ENCODE measurements around the gene CCRL2.

CCRL2 gene

GRCh38 chr3:46370839-46371518 lies 36.1 kb upstream of the CCRL2 start, which contains the start of gene CCR5:
TSS of gene CCR5 (plus strand) at chr3:46370946. CDS start at chr3:46372903, 1,957 bp downstream.
- Histone ChIP-seq H2BK12ac (ENCODE audit: low read length) (no peak within 1 kb of the TSS), H3K4me3 (ENCODE audit: low read length in 2 of 2) (no peak within 1 kb of the TSS)

GRCh38 chr3:46371519-46372340 lies 35.3 kb upstream of the CCRL2 start:
- H2BK15ac ChIP-seq (ENCODE audit: low read length) = no peak overlapping the region
- H4K8ac ChIP-seq (ENCODE audit: low read depth, low read length) = no peak overlapping the region
- H3K4ac ChIP-seq (ENCODE audit: low read length) = no peak overlapping the region
- no peak overlapping the region for H3K4me3 ChIP-seq (ENCODE audit: low read length in 2 of 2)
- no peak overlapping the region for H3K14ac ChIP-seq (ENCODE audit: low read length)
- no CpG with 5 or more reads among the region's 10 CpGs for WGBS, 2 donors (ENCODE audit: extremely low coverage in 2 of 2, insufficient read length in 2 of 2, insufficient replicate concordance in 1 of 2)
- no peak overlapping the region for H3K9ac ChIP-seq (ENCODE audit: low read depth, low read length, poor library complexity)
- no peaks in the 10 kb centered on the region for H3K4me1 ChIP-seq (ENCODE audit: control insufficient read depth in 2 of 2, insufficient read depth in 1 of 2, low read depth in 1 of 2, low read length in 2 of 2)
- H3K4me2 ChIP-seq (ENCODE audit: insufficient read depth, low read length, poor library complexity, severe bottlenecking) = no peak overlapping the region
- no peak overlapping the region for H4K91ac ChIP-seq (ENCODE audit: low read depth, low read length, poor library complexity)
- no peak overlapping the region for H2BK5ac ChIP-seq (ENCODE audit: low read length)
- H3K18ac ChIP-seq (ENCODE audit: low read length) = no peak overlapping the region
- no peaks in the 10 kb centered on the region for H3K36me3 ChIP-seq (replicated peaks in 1 of 2; ENCODE audit: control insufficient read depth in 2 of 2, insufficient read depth in 2 of 2, low read length in 2 of 2)
- H2AFZ ChIP-seq (ENCODE audit: low read length) = no peak overlapping the region
- DNase-seq (ENCODE audit: low spot score) = no peak
- no peak overlapping the region for H2AK5ac ChIP-seq (ENCODE audit: low read depth, low read length)
- no peaks in the 10 kb centered on the region for H3K9me3 ChIP-seq (replicated peaks in 1 of 2; ENCODE audit: control insufficient read depth in 2 of 2, insufficient read depth in 1 of 2, low read depth in 1 of 2, low read length in 2 of 2)
- H3K27me3 ChIP-seq (ENCODE audit: control insufficient read depth in 3 of 3, insufficient read depth in 3 of 3, low read depth in 1 of 3, low read length in 3 of 3) = peaks cover 0 to 4% (median 0%) of the 10 kb centered on the region in 3 experiments
- no peak overlapping the region for H2BK120ac ChIP-seq (ENCODE audit: low read depth, low read length)
- no peak overlapping the region for H3K27ac ChIP-seq (replicated peaks; ENCODE audit: low read length)
- H2BK12ac ChIP-seq (ENCODE audit: low read length) = no peak overlapping the region
- H3K79me1 ChIP-seq (ENCODE audit: low read depth, low read length) = no peaks in the 10 kb centered on the region
- no peak overlapping the region for H3K23ac ChIP-seq (ENCODE audit: low read depth, low read length, poor library complexity)

More at GRCh38 chr3:46370839-46371518, 36.1 kb upstream of the CCRL2 start, which contains the start of gene CCR5:
- Histone ChIP-seq H3K4me1 (ENCODE audit: control insufficient read depth in 2 of 2, insufficient read depth in 1 of 2, low read depth in 1 of 2, low read length in 2 of 2) (no peaks in the 10 kb centered on the region), H2AK5ac (ENCODE audit: low read depth, low read length) (no peak within 1 kb of the TSS), H3K9me3 (replicated peaks in 1 of 2; ENCODE audit: control insufficient read depth in 2 of 2, insufficient read depth in 1 of 2, low read depth in 1 of 2, low read length in 2 of 2) (no peaks in the 10 kb centered on the region), H3K4ac (ENCODE audit: low read length) (no peak within 1 kb of the TSS), H2BK5ac (ENCODE audit: low read length) (no peak within 1 kb of the TSS), H3K27ac (replicated peaks; ENCODE audit: low read length) (no peak within 1 kb of the TSS), H3K14ac (ENCODE audit: low read length) (no peak within 1 kb of the TSS), H2BK15ac (ENCODE audit: low read length) (no peak within 1 kb of the TSS), H2BK120ac (ENCODE audit: low read depth, low read length) (no peak within 1 kb of the TSS), H3K27me3 (ENCODE audit: control insufficient read depth in 3 of 3, insufficient read depth in 3 of 3, low read depth in 1 of 3, low read length in 3 of 3) (peaks cover 0 to 4% (median 0%) of the 10 kb centered on the region in 3 experiments), H3K23ac (ENCODE audit: low read depth, low read length, poor library complexity) (no peak within 1 kb of the TSS), H4K91ac (ENCODE audit: low read depth, low read length, poor library complexity) (no peak within 1 kb of the TSS), H3K36me3 (replicated peaks in 1 of 2; ENCODE audit: control insufficient read depth in 2 of 2, insufficient read depth in 2 of 2, low read length in 2 of 2) (no peaks in the 10 kb centered on the region), H3K9ac (ENCODE audit: low read depth, low read length, poor library complexity) (no peak within 1 kb of the TSS), H2AFZ (ENCODE audit: low read length) (no peak within 1 kb of the TSS), H4K8ac (ENCODE audit: low read depth, low read length) (no peak within 1 kb of the TSS), H3K18ac (ENCODE audit: low read length) (no peak within 1 kb of the TSS), H3K4me2 (ENCODE audit: insufficient read depth, low read length, poor library complexity, severe bottlenecking) (no peak within 1 kb of the TSS), H3K79me1 (ENCODE audit: low read depth, low read length) (no peaks in the 10 kb centered on the region)
- no CpG with 5 or more reads among the region's 5 CpGs for WGBS, 2 donors (ENCODE audit: extremely low coverage in 2 of 2, insufficient read length in 2 of 2, insufficient replicate concordance in 1 of 2)
- DNase-seq (ENCODE audit: low spot score) = no peak

GRCh38 chr3:46372492-46373359 lies 34.3 kb upstream of the CCRL2 start:
- Histone ChIP-seq H3K36me3 (replicated peaks in 1 of 2; ENCODE audit: control insufficient read depth in 2 of 2, insufficient read depth in 2 of 2, low read length in 2 of 2) (no peaks in the 10 kb centered on the region), H3K18ac (ENCODE audit: low read length) (no peak overlapping the region), H3K4ac (ENCODE audit: low read length) (no peak overlapping the region), H4K8ac (ENCODE audit: low read depth, low read length) (no peak overlapping the region), H3K4me3 (ENCODE audit: low read length in 2 of 2) (no peak overlapping the region), H2AK5ac (ENCODE audit: low read depth, low read length) (no peak overlapping the region), H3K23ac (ENCODE audit: low read depth, low read length, poor library complexity) (no peak overlapping the region), H2BK12ac (ENCODE audit: low read length) (no peak overlapping the region), H3K9me3 (replicated peaks in 1 of 2; ENCODE audit: control insufficient read depth in 2 of 2, insufficient read depth in 1 of 2, low read depth in 1 of 2, low read length in 2 of 2) (no peaks in the 10 kb centered on the region), H2AFZ (ENCODE audit: low read length) (no peak overlapping the region), H3K27me3 (ENCODE audit: control insufficient read depth in 3 of 3, insufficient read depth in 3 of 3, low read depth in 1 of 3, low read length in 3 of 3) (peaks cover 0 to 4% (median 0%) of the 10 kb centered on the region in 3 experiments), H3K4me2 (ENCODE audit: insufficient read depth, low read length, poor library complexity, severe bottlenecking) (no peak overlapping the region), H3K27ac (replicated peaks; ENCODE audit: low read length) (no peak overlapping the region), H3K9ac (ENCODE audit: low read depth, low read length, poor library complexity) (no peak overlapping the region), H3K14ac (ENCODE audit: low read length) (no peak overlapping the region), H2BK120ac (ENCODE audit: low read depth, low read length) (no peak overlapping the region), H2BK5ac (ENCODE audit: low read length) (no peak overlapping the region), H3K4me1 (ENCODE audit: control insufficient read depth in 2 of 2, insufficient read depth in 1 of 2, low read depth in 1 of 2, low read length in 2 of 2) (no peaks in the 10 kb centered on the region), H2BK15ac (ENCODE audit: low read length) (no peak overlapping the region), H4K91ac (ENCODE audit: low read depth, low read length, poor library complexity) (no peak overlapping the region), H3K79me1 (ENCODE audit: low read depth, low read length) (no peaks in the 10 kb centered on the region)
- WGBS, 2 donors (ENCODE audit: extremely low coverage in 2 of 2, insufficient read length in 2 of 2, insufficient replicate concordance in 1 of 2) = no CpG with 5 or more reads among the region's 9 CpGs
- no peak for DNase-seq (ENCODE audit: low spot score)
